RWPE1 (cell line): ENCODE measurements around the gene HTR7.
"Not testable (repeated sequence)": the region's sequence is repeated elsewhere in the genome, so short reads cannot be mapped to it uniquely, and the experiment has no call there.

Experiments used
- CTCF ChIA-PET: fragments of 350-600 bp; sonication (Branson Sonifier 250); formaldehyde crosslinking; extraction: SDS; loops from one replicate; lab custom pipeline; 2021; lab: Yijun Ruan, JAX
- POLR2A ChIA-PET: fragments of 400-600 bp; formaldehyde crosslinking; extraction: SDS; loops from one replicate; lab custom pipeline; 2020; ENCODE audit warnings: antibody characterized with exemption; ENCODE audit not compliant: low non-redundant PET; lab: Yijun Ruan, JAX
- DNase-seq: peaks from one replicate; pipeline ENCODE4 v3.0.0; 2012; ENCODE audit warnings: low spot score
- H3K27ac ChIP-seq: fragments of 450-650 bp; 2 replicates; pipeline ENCODE4 v1.5.1; 2017
- TF ChIP-seq, protein P1 (sequence below): fragments of 450-650 bp; conservative IDR thresholded peaks from 2 replicates; pipeline ENCODE4 v1.5.1; 2017; ENCODE audit warnings: low read depth, mild to moderate bottlenecking

HTR7 gene

DNA sequence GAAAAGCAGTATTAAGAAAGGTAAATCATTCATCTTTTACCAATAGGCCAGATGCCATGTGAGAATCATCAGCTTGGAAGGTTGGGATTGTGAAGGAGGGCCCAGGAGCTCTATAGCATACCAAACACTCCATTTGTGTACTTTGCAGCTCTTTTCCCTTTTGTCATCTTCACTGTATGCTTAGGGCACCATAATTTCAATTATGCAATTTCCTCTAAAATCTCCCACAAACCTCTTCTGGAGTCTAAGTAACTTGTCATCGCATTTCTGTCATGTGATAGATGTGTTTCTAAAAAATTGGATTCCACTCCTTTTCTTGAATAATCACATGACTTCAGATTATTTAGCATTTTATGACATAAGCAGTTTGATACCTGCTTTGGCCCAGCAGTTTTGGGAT lies 31.8 kb upstream of the HTR7 start:
- TF ChIP-seq, protein P1, sequence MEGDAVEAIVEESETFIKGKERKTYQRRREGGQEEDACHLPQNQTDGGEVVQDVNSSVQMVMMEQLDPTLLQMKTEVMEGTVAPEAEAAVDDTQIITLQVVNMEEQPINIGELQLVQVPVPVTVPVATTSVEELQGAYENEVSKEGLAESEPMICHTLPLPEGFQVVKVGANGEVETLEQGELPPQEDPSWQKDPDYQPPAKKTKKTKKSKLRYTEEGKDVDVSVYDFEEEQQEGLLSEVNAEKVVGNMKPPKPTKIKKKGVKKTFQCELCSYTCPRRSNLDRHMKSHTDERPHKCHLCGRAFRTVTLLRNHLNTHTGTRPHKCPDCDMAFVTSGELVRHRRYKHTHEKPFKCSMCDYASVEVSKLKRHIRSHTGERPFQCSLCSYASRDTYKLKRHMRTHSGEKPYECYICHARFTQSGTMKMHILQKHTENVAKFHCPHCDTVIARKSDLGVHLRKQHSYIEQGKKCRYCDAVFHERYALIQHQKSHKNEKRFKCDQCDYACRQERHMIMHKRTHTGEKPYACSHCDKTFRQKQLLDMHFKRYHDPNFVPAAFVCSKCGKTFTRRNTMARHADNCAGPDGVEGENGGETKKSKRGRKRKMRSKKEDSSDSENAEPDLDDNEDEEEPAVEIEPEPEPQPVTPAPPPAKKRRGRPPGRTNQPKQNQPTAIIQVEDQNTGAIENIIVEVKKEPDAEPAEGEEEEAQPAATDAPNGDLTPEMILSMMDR, result no peak
- no peak for DNase-seq
- no peak overlapping the region for H3K27ac ChIP-seq
- ChIA-PET CTCF (interaction anchor here (1.2 kb wide), 1 partner anchor 22 kb away, joined by 3 read pairs; no protein-coding TSS in a partner anchor), POLR2A (no interaction called here)

DNA sequence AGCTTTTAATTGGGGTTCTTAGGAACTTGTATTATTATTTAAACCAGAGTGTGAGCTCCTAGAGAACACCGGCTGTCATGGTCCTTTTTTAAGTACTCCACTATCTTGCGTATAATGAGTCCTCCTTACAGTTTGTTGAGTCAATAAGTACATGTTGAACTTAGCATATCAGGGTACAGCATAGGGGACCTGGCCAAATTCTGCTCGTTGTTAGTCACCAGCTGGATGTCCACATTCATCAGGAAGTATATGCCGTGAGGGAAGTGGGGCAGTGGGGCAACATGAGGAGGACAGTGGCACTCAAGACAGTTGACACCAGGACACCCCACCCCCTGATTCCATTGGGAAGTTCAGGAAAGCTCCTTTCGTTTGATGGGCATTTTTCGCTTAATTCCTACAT lies 30.5 kb upstream of the HTR7 start:
- no peak overlapping the region for H3K27ac ChIP-seq
- TF ChIP-seq, protein P1, result no peak
- POLR2A ChIA-PET, result no interaction called here
- DNase-seq, result no peak
- CTCF ChIA-PET, result interaction anchor here (0.6 to 1.2 kb wide), 7 partner anchors 9 to 862 kb away, joined by 3 to 9 read pairs (median 3); no protein-coding TSS in a partner anchor

DNA sequence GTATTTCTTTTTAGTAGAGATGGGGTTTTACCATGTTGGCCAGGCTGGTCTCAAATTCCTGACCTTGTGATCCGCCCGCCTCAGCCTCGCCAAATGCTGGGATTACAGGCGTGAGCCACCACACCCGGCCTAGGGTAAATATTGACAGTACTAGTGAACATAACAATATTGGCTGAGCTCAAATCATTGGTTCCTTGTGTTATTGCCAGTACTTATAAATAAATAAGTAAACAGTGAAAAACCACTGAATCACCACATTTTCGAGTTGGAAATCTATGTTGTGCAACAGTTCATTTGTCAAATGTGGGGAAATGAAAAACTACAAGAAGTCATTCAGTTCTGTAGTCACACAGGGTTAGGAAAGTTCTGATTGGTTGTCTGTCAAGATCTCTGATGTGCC lies 29.7 kb upstream of the HTR7 start:
- no peak overlapping the region for H3K27ac ChIP-seq
- CTCF ChIA-PET, result interaction anchor here (0.6 to 1.2 kb wide), 3 partner anchors 8 to 482 kb away, joined by 3 to 9 read pairs (median 5); no protein-coding TSS in a partner anchor
- DNase-seq, result no peak
- POLR2A ChIA-PET, result no interaction called here
- TF ChIP-seq, protein P1, result no peak

DNA sequence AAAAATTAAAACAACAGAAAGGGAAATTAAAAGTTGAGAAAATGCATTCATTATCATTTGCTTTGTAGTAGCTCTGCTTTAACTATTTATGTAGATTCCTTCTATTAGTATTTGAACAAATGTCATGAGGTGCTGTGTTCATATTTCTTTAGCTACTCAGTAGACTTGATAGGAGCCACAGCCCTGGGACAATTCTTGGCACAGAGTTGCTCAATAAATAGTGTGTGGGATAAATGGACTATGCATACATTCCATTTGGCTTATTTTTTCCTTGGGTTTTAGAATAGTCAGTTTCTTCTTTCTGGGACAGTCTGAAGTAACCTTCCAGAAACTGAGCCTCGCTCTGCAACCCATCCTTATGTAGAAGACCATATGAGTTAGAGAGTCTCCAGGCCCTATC lies 27.3 kb upstream of the HTR7 start:
- no peak for DNase-seq
- POLR2A ChIA-PET, result no interaction called here
- no peak overlapping the region for H3K27ac ChIP-seq
- TF ChIP-seq, protein P1, result no peak
- CTCF ChIA-PET, result no interaction called here

DNA sequence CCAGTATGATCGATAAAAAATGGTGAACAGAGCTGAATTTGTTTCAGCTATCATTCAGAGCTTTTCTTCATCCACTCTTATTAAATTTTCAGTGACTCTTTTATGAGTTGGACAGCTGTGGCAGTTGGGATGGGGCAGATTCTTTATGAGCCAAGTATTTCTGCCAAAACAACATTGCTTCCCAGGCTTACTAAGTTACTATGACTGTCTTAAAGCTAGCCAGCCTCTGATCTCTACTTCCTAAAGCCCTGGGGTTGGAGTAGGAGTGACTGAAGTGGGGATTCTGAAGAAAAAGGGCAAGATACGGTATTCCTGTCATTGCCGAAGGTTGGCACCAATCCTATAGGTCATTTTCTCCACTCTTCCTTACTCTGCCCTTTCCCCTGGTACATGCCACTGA lies 26.6 kb upstream of the HTR7 start:
- ChIA-PET CTCF (no interaction called here), POLR2A (no interaction called here)
- TF ChIP-seq, protein P1, result no peak
- no peak for DNase-seq
- no peak overlapping the region for H3K27ac ChIP-seq

DNA sequence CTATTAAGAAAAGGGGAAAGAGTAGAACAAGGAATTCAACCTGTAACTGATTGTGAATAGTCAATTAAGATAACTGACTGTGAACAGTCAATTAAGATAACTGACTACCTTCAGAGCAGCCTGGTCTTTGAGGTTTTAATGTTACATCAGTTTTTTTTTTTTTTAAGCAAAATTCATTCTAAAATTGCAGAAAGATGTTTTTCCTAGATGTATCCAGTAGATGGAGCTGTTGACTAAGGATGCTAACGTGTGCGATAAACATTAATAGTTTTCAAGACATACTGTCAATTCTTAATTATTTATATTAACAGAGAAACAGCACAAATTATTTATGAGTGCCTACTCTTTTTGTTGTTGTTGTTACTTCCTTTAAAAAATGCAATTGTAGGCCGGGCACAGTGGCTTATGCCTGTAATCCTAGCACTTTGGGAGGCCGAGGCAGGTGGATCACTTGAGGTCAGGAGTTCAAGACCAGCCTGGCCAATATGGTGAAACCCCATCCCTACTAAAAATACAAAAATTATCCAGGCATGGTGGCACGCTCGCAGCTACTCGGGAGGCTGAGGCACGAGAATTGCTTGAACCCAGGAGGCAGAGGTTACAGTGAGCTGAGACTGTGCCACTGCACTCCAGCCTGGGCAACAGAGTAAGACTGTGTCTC lies 22.4 kb upstream of the HTR7 start:
- H3K27ac ChIP-seq, POLR2A ChIA-PET, DNase-seq: not testable (repeated sequence)
- TF ChIP-seq, protein P1, result peak; percentile 79
- CTCF ChIA-PET, result interaction anchor here (0.6 to 1.7 kb wide), 29 partner anchors 8 to 1844 kb away, joined by 3 to 12 read pairs (median 4); no protein-coding TSS in a partner anchor
